IMR-90 (cell line): ENCODE measurements around the gene PITRM1.

Source experiments
- CTCF ChIP-seq: conservative IDR thresholded peaks from 2 replicates; pipeline ENCODE4 v1.5.1; 2012; ENCODE audit warnings: mild to moderate bottlenecking, low read depth, low read length, improper control_type of control experiment
- POLR2A ChIP-seq: IDR thresholded peaks from 2 replicates; pipeline ENCODE4 v1.6.1; 2012; ENCODE audit warnings: mild to moderate bottlenecking, low read depth, low read length
- RAD21 ChIP-seq: IDR thresholded peaks from 2 replicates; pipeline ENCODE4 v1.6.1; 2012; ENCODE audit warnings: low read length, improper control_type of control experiment
- RCOR1 ChIP-seq: IDR thresholded peaks from 2 replicates; pipeline ENCODE4 v1.6.1; 2012; ENCODE audit warnings: mild to moderate bottlenecking, low read length, improper control_type of control experiment; ENCODE audit not compliant: insufficient replicate concordance

- TF ChIP-seq POLR2A (0 out of 2 replicates have a peak, but pooled peaks have one; percentile 16), RCOR1 (no peak), CTCF (no peak), RAD21 (no peak)
These were observed 65.1 kb downstream of the PITRM1 start for GRCh38 chr10:3107426-3107961.
